GM12873 (cell line): ENCODE measurements around the gene SSR2.

Experiments
- CTCF ChIP-seq: IDR thresholded peaks from 2 replicates; pipeline ENCODE4 v1.5.1; 2012; ENCODE audit warnings: low read depth, mild to moderate bottlenecking, moderate library complexity, low read length, control low read depth; ENCODE audit not compliant: insufficient read depth; ENCODE audit errors: missing control alignments

SSR2 gene

GRCh38 chr1:155966135-155966534 is 54.6 kb downstream of the SSR2 start:
- TF ChIP-seq CTCF: no peak

GRCh38 chr1:155964193-155964592 is 56.6 kb downstream of the SSR2 start:
- no peak for TF ChIP-seq CTCF

GRCh38 chr1:155962599-155963211 is 58.0 kb downstream of the SSR2 start:
- TF ChIP-seq CTCF: no peak

- peak; percentile 47 for TF ChIP-seq CTCF
These were observed 58.8 kb downstream of the SSR2 start for GRCh38 chr1:155961937-155962336.

DNA sequence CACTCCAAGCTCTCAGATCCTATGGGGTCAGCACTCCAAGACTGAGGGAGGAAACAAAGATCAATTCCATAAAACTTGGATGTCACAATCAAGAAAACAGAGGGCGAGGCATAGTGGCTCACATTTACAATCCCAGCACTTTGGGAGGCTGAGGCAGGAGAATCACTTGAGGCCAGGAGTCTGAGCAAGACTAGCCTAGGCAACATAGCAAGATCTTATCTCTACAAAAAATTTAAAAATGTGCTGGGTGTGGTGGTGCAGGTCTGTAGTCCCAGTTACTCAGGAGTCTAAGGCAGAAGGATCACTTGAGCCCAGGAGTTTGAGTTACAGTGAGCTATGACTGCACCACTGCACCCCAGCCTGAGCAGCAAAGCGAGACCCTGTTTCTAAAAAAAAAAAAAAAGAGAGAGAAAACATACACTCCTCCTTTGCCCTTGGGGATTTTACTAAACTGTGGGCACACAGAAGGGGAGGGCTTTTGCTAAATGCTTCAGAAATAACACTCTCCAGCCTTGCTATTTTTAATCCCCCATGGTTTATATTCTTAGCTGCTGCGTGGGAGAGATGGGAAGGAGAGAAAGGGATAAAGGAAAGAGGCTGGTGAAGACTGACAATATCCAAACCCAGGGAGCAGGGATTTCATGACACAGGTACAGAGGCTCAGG is 60.5 kb downstream of the SSR2 start:
- TF ChIP-seq CTCF: no peak
